NCI-H1694 treated with DMSO at 0.1 percent for 48 hours (cell line): Measurements from ENCODE around the gene MRPL47.
"Not testable (repeated sequence)": the region's sequence is repeated elsewhere in the genome, so short reads cannot be mapped to it uniquely, and the experiment has no call there.

Experiments
- DNase-seq: peaks from one replicate; lab custom pipeline; 2025; lab: John Stamatoyannopoulos, UW

The MRPL47 gene

DNA sequence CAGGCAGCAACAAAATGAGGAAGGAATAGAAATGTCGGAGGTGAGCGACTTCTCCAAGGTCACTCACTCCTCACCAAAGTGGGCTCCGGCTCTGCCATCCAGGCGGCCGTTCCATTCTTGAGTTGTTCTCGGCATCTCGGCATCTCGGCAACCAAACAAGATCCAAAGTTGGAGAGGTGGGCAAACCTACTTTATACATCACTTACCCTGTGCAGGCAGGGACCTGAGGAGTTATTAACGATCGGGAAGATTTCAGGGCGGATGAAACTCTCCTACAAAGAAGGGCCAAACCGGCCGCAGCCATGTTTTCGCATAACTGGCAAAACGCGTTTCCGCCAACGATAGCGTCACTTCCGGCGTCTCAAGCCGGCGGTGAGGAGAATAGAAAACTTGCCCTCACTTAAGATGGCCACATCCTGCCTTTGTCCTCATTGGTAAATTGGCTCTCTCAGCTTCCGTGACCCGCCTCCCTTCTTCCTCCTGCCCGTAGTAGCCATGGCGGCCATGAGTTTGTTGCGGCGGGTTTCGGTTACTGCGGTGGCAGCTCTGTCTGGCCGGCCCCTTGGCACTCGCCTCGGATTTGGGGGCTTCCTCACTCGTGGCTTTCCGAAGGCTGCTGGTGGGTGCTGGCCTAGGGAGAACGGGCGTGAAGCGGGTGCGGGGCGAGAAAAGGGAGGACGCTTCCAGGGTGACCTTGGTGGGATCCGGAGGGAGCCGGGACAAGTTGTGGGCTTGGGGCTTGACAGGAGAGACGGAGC lies at the start of gene MRPL47, which contains the start of gene NDUFB5:
Gene MRPL47, minus strand, starts transcription at position 318 of the 758 bp plus-strand sequence. Its CDS starts 14 bp downstream, at position 304.
Gene NDUFB5, plus strand, starts transcription at position 474 of the 758 bp plus-strand sequence. Its CDS starts 22 bp downstream, at position 496.
- peak; percentile 98 for DNase-seq

DNA sequence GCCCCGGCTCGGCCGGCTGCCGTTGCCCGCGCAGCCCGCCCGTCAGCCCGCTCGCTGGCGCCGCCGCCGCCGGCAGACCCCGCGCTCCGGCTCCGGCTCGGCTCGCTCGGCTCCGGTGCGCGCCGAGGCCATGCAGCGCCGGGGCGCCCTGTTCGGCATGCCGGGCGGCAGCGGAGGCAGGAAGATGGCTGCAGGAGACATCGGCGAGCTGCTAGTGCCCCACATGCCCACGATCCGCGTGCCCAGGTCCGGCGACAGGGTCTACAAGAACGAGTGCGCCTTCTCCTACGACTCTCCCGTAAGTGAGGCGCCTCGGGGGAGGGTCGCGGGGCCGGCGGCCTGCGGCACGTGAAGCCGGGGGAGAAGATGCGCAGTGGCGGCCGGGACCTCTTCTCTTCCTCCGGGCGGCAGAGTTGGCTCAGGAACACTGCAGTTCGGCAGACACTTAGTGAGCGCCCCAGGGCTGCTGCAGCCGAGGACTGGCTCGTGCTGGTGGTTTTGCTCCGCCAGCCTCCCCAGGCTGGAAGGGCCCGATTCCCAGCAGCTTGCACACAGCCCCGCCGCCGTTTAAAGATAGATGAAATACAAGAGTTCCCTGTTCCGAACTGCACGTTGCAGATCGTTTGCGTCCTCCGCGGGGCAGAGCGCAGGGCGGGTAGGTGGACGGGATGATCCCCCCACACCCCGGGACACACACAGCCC lies 48.8 kb upstream of the MRPL47 start:
- DNase-seq = peak; percentile 58

DNA sequence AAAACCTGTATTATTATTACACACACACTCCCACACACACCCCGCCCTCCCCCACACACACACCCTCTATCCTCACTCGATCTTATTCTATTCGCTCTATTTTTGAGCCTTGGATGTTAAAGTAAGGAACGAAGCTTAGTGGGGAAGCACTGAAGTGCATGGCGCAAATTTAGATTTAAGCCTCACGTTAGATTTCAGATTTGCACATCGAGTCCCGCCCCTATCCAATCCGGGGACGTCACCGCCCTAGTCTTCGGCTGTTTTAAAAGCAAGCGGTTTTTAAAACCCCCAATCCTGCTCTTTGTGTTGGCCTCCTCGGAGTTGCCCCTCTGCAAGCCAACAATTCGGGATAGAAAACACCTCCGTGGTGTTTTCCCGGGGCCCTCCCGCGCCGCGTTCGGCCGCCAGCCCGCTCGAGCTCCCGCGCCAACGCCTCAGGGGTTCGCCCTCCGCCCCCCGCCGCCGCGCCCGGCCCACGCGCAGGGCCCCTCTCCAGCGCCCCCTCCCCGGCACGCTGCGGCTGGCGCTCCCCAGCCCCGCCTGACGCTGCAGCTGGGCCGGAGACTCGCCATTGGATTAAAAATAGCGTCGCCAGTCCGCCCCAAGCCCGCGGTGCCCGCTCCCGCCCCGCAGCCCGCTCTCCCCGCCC lies 48.1 kb upstream of the MRPL47 start, which contains the start of gene USP13:
Gene USP13, plus strand, starts transcription at position 594 of the 649 bp plus-strand sequence. CDS start 186 bp downstream, outside the sequence.
- peak; percentile 86 for DNase-seq

DNA sequence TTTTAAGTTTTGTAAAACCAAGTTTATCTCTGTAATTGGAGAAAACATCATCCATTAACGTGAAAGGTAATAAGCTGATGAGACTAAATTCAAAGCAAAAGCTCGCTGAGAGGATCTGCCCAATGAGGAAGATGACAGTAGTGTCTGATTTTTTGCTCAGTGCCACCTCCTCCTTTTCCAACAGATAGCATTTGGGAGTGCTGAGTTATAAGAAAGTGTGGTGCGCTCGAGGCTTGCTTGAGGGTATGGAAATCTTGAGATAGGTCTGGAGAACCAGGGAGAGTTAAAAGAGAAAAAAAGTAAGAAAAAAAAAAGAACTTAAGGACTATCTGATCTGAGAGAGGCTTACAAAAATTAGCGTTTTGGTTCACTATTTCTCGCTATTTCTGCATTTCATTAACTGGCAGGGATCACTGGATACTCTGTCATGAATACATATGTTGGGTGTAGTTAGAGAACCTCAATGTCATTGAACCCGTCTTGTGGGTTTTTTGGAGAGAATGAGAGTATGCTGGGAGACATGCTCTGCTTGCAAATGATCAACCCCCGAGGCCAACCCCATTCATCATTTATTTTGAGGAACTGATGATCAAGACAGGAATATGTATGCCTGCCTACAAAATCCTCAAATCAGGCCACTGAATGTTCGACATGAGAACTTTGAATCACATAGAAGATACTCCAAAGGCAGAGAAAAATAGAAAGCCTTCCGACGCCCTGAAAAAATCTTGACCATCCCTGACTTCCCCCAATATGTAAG lies 47.4 kb upstream of the MRPL47 start:
- DNase-seq = no peak

DNA sequence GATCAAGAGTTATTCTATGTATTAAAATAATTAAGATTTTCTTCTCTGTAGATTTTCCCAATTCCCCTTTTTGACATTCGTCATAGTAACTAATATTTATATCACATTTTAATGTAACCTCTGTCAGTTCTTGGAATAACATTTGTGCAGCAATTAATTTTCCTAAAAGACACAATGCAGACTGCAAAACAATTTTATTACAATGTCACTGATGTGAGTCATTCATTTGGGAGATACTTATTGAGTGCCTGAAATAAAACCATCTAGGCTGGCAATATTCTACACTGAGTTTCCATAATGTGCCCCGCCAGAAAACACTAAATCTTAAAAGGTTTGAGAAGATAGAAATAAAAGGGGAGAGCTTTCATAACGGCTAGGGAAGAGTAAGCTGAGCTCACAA lies 41.7 kb upstream of the MRPL47 start:
- no peak for DNase-seq

DNA sequence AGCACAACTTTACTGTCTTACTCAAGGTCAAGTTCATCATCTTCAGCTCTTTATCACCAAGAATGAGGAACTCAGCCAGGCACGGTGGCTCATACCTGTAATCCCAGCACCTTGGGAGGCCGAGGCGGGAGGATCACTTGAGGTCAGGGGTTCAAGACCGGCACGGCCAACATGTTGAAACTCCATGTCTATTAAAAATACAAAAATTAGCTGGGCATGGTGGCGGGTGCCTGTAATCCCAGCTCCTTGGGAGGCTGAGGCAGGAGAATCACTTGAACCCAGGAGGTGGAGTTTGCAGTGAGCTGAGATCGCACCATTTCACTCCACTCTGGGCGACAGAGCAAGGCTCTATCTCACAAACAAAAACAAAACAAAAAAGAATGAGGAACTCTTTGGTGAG lies 39.4 kb upstream of the MRPL47 start:
- not testable (repeated sequence) for DNase-seq

DNA sequence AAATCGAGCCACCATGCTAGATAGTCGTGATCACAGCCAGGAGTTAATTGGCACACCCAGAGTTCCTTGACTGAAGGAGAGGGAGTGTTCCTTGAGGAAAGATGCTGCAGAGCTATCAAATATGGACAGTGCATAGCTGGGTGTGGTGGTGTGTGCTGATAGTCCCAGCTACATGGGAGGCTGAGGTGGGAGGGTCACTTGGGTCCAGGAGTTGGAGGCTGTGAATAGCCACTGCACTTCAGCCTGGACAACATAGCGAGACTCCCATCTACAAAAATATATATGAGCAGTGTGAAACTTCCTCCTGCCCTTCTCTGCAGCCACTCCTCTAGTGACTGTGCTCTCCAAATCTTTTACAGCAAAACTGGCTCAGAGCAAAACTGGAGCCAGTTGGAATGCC lies 38.4 kb upstream of the MRPL47 start:
- no peak for DNase-seq

DNA sequence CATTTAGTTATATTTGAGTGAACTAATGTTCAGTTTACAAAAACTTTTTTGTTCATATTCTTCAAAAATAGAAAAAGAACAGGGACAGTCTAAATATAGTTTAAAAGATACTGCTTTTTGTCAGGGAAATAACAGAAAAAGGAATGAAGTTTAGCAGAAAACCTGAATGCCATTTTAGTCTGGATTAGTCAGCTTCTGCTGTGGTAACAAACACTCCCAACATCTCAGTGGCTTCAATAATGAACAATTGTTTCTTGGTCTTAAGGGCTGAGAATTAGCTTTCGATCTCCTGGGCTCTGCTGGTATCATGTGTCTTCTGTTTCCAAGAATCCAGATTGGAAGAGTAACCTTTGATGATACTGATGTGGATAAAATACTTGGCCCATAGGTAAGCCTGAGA lies 36.0 kb upstream of the MRPL47 start:
- DNase-seq = no peak

DNA sequence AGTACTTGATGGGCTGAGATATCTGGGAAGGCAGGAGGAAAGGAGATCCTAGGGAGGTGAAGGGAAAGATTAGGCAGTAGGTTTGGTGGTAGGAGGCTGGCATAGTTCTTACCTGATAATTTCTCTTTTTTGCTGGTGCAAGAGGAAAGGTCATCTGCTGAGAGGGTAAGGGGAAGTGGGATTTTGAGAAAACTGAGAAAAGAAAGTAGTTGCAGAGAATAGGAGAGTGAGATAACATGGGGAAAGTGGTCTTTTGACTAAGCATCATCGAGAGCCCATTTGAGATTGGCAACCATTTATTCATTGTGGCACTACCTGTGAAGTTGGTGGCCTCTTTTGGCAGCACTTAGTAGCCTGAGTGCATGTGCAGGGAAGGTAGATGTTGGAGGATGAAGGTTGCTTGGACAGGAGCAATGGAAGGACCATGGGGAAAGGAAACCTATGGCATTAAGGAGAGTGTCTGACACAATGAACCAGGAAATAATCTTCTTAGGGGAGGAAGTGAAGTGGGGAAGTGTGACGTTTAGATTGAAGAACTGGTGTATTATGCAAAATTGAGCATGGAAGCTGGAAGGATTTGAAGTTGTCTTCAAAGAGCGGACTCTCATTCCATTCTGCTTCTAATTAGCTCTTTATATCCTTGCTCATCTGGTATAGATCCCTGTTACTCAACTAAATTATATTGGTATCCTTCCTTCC lies 26.5 kb upstream of the MRPL47 start:
- DNase-seq = no peak

DNA sequence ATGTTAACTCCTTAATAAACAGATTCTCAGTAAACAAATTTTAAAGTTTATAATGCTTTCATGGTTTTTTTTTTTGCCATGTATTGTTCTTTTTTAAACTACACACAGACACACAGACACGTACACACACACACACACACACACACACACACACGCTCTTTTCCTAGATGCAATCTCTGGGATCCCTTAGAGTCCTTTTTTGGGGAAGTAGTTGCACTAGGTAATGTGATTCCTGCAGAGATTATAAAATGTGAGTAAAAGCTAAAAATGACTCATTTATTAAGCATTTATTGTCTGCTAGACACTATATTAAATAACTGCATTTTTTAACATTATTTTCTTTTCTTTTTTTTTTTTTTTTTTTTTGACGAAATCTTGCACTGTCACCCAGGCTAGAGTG lies 20.0 kb upstream of the MRPL47 start:
- DNase-seq = no peak

DNA sequence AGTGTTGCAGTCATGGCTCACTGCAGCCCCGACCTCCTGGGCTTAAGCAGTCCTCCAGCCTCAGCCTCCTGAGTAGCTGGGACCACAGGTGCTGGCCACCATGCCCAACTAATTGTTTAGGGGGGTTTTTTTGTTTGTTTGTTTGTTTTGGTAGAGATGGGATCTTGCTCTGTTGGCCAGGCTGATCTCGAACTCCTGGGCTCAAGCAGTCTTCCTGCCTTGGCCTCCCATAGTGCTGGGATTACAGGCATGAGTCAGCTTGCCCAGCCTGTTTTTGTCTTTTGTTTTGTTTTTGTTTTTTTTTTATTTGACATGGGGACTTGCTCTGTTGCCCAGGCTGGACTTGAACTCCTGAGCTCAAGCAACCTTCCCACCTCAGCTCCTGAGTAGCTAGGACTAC lies 17.6 kb upstream of the MRPL47 start:
- DNase-seq = no peak

DNA sequence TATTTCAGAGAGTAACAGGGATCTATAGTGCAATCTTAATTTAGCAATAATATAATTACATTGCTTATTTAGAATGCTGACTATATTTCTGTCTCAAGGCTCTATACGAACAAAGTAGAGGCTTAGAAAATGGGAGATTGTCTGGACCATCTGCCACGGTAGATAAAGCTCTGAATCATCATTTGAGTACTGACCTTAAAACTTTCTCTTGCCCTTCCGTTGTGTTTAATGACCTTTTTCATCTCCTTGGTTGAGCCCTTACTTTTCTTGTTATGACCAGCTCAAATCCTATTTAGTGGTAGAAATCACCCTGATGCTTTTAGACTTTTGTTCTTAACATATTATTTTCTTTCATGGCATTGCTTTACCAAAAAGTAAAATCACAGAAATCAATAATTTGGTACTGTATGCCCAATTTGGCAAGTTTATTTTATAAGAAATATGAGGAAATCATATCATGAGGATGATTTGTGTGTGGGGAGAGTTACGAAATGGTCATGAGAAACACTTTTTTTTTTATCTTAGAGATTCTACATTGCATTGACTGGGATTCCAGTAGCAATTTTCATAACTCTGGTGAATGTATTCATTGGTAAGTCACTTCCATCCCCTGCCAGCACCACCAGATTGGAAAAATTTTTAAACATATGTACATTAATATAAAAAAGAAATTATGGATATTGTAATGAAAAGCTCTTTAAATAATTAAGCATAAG lies 11.2 kb upstream of the MRPL47 start:
- no peak for DNase-seq

DNA sequence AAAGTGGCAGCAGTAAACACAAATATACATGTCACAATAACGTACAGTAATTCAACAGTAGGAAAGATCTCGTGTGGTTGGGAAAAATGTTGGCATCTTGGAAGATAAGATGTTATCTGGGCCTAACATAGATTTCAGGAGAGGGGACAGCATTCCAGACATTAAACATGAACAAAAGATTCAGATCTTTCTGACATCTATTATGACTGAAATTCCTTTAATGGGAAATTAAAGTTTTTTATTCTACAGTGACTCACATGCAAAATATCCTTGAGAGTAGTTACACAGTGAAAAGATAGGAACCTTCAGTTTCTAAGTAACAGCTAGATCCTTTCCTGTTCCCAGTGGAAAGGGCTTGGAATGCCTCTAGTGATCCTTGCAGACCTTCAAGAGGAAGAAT lies 9.4 kb upstream of the MRPL47 start:
- no peak for DNase-seq

DNA sequence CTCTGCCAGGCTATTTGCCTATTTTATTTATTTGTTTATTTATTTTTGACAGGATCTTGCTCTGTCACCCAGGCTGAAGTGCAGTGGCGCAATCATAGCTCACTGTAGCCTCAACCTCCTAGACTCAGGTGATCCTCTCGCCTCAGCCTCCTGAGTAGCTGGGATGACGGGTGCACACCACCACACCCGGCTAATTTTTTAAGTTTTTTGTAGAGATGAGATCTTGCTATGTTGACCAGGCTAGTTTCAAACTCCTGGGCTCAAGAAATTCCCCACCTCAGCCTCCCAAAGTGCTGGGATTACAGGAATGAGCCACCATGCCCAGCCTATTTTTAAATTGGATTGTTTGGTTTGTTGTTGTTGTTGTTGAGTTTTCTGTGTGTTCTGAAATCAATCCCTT lies 5.6 kb upstream of the MRPL47 start:
- DNase-seq = no peak

DNA sequence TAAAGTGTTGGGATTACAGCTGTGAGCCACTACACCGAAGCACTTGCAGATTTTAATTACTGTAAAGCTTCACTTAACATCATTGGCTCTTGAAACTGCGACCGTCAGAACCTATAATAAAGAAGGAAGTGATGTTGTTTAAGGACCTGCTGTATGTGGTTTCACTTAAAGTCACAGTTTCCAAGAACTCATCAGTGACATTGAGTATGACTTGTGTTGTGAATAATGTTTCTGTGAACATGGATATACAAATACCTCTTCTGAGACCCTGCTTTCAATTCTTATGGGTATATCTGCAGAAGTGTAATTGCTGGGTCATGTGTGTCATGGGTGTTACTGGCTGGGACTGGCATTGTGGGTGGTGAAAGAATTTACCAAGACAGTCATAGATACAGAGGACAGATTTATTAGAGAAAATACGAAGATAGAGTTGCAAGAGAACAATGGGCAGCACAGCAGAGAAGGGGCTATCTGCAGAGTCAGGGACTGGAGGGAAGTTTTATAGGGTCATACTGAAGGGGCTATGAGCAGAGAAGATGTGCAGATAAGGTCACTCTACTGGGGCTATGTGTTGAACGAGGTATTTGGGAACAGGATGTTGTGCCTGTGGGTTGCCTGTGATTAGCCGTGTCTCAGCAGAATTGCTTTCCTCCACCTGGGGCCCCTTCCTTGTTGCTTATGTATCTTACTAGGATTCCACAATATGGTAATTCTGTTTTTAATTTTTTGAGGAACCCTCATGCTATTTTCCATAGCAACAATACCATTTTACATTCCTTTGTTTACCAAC lies 4.7 kb upstream of the MRPL47 start:
- no peak for DNase-seq

DNA sequence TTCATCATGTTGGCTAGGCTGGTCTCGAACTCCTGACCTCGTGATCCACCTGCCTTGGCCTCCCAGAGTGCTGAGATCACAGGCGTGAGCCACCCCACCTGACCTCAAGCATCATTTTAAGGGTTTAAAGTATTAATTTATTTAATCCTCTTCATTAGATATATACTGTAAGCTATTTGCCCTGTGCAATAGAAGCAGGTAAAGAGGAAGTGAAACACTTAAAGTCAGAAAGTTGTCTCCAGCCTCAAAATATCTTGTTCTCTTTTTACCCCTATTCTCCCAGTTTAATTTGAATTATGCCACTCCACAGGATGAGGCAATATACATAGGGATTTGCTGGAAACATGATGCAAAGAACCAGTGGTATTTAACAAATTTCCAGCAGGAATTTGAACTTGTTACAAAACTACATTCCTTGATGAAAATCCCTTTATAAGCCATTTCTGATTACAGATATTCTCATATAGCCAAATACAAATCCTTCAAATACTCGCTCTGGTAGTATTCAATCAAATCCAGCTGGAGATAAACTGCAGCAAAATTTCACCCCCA lies 2.2 kb upstream of the MRPL47 start:
- no peak for DNase-seq

DNA sequence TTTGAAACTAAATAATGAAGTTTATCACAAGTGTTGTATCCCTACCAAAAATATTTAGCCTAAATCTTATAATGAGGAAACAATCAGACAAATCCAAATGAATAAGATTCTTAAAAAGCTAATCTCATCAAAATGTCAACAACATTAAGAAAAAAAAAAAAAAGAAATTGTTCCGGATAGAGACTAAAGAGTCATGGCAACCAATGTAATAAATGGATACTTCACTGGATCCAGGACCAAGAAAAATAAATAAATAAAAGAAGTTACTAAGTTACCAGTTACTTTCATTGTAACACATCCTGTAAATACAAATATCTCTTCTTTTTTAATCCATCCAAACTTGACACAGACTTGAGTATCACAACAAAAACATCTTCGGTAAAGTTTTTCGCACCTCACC lies 607 bp downstream of the MRPL47 start:
- DNase-seq = no peak

DNA sequence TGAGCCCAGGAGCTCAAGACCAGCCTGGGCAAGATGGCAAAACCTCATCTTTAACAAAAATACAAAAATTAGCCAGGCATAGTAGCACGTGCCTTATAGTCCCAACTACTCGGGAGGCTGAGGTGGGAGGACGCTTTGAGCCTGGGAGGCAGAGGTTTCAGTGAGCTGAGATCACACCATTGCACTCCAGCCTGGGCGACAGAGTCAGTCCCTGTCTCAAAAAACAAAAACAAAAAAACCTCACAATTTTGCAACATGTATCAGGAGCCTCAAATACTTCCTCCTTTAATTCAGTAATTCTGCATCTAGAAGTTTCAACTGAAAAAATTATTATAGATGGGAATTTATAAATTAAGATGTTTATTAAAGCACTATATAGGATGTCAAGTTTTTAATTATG lies 1.1 kb downstream of the MRPL47 start:
- DNase-seq = no peak

DNA sequence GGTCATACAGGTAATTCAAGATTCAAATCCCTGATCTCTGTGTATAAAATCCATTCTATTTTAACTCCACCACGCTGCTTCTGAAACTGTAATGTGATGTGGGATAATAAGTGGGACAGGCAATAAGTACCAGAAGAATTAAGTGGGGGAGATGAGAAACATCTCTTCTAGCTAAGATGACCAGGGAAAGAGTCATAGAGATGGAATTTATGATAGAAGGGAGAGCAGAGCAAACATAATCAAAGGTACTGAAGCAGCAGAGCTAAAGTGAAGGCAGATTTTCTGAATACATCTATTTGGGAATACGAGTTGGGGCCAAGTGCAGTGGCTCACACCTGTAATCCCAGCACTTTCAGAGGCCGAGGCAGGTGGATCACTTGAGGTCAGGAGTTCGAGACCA lies 4.9 kb downstream of the MRPL47 start:
- DNase-seq = no peak

DNA sequence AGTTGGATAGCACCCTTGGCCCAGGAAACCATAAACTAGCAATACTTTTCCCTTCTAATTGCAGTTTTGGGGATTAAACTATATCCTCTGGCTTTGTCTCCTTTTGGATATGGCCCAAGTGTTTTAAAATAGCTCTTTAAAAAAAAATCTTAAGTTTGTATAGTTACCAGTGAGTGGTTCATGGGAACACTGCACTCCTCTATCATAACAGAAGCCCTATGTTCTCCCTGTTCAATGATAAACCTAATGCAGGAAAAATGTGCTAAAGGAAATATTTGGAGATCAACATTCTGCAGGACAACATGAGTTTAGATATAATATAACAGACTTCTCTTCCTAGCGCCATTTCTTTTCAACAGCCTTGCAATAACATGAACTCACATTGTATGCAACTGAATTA lies 13.1 kb downstream of the MRPL47 start:
- no peak for DNase-seq
